Vagina (tissue), 2 donors: ENCODE results near the gene EAF1.

Experiments used
- CTCF ChIP-seq, 3 experiments: fragments of 450-650 bp in 2 of 3; fragments of 200-600 bp in 1 of 3; sonication (generic) in 1 of 3; IDR thresholded peaks; one replicate each; pipeline ENCODE4 v1.5.1; 2017 to 2019; ENCODE audit warnings: antibody characterized with exemption in 3 of 3, mild to moderate bottlenecking in 2 of 3, moderate library complexity in 2 of 3
- POLR2AphosphoS5 ChIP-seq, 2 donors: sonication (generic); formaldehyde crosslinking; IDR thresholded peaks; one replicate each; pipeline ENCODE4 v1.9.0; 2017; ENCODE audit warnings: antibody characterized with exemption in 2 of 2, mild to moderate bottlenecking in 2 of 2, low read depth in 1 of 2; ENCODE audit not compliant: insufficient read depth in 1 of 2

GRCh38 chr3:15470849-15471248 lies 43.5 kb downstream of the EAF1 start:
- TF ChIP-seq CTCF (IDR thresholded peaks at IDR 0.05), result no peak
- TF ChIP-seq POLR2AphosphoS5 (IDR thresholded peaks at IDR 0.05; ENCODE audit: insufficient read depth in 1 of 2, low read depth in 1 of 2), result no peak
